Measurements from ENCODE around the gene ZBP1.

Gene ZBP1

GRCh38 chr20:57596358-57596757, 23.9 kb downstream of the ZBP1 start:
- DNase-seq = no peak

DNA sequence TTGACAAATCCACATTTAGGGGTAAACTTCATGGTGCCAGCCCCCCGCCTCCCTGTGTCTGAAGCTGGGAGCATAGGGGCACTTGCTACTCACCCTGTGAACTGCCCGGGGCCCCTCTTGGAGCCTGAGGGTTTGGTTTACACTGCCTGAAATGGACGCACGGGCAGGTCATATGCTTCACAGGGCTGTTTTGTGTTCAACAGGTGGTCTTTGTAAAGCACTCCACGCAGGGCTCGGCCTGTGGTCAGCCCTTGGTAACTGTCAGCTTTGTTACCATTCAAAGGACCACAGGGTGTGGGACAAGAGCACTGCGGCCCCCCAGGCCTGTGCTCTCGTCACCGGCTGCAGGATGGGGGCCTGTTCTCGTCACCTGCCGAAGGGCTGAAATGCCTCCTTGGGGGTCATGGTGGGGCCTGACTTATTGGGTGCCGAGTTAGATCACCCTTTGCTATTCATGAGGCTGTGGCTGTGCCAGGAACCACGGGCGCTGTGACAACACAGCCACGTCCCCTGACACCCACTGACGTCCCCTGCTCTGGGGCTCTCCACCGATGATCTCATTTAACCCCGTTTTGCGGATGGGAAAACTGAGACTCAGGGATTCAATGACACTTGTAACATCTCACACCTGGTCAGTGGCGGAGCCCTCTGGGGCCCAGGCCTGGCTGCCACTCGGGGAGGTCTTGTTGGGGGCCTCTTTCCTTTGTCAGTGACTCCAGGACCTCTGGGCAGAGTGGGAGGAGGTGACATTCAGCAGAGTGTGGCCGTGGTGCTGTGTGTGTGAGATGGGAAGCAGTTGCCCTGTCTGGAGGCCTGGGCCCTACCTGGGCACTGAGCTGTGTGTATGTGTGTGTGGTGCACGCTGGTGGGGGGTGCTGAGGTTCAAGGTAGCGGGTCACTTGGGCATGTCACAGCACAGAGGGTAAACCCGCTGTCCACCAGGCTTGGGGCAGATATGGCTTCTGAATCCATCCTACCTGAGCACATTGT, 24.9 kb downstream of the ZBP1 start:
- DNase-seq = no peak

DNA sequence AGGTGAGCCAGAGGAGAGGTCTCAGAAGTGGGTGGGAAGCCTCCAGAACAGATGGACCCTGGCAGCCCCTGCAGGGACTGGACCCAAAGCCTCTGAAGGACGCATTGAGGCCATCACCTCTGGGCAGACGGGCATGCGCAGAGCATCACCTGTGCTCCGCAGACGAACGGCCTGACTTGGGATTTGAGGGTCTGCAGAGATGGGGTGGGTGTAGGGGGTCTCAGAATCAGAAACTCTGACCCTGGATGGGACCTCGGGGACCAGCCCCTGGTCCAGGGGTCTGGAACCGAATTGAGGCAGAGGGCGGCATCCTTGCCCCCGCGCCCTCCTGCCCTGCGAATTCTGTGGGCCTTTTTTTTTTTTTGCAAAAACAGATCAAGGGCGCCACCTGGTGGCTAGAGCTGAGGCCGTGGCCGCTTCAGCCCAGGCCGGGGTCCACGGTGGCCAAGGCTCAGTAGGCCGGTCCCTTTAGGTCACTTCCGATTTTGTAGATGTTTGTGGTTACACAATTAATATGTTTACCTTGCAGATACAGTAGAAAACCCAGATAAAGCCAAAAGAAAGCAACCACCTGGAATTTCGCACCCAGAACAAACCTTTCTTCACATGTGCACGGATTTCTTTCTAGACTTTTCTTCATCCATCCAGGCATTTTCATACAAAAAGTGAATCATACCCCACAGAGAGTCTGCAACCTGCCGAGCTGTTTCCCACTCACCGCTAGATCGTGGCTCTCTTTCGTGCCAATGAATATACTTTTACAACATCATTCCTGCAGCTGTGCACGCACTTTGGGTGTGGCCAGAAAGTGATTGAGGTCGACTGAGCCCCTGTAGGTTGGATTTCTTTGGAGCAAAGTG, 25.9 kb downstream of the ZBP1 start:
- DNase-seq = peak; percentile 39 to 48

- no peak for DNase-seq
These were observed 26.9 kb downstream of the ZBP1 start for GRCh38 chr20:57593134-57593886.

DNA sequence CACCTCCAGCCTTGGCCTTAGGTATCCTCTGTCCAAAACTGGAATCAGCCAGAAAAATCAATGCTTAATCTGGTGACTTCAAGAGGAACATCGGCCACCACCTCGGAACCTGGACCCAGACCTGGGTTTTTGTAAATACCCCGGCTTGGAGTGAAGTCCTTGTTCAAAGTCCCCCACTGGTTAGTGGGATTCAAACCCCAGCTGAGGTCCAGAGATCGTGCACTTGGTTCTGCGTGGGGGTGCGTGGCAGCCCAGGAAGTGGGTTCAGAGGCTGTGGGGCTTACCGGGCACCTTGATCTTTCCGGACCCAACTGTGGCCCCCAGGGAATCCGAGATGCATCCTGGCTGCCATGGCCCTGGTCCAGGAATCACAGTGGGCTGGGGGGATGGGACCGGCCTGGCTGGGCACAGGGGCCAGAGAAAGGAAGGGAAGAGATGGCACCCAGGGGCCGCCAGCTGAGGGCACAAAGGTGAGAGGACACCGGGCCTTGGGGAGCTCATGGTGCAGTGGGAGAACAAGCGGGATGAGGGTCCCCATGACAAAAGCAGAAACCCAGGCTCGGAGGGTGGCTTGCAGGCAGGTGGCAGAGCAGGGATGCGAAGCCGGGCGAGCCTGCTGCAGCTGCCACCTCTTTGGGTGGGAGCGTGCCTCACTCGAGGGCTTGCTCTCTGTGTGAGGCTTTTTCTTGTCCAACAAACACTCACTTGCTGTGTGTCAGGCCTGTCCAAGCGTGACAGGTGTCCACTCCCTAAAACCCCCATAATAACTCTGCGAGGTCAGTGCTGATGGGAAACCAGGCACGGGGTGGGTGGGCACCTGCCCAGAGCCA, 27.7 kb downstream of the ZBP1 start:
- DNase-seq = no peak

DNA sequence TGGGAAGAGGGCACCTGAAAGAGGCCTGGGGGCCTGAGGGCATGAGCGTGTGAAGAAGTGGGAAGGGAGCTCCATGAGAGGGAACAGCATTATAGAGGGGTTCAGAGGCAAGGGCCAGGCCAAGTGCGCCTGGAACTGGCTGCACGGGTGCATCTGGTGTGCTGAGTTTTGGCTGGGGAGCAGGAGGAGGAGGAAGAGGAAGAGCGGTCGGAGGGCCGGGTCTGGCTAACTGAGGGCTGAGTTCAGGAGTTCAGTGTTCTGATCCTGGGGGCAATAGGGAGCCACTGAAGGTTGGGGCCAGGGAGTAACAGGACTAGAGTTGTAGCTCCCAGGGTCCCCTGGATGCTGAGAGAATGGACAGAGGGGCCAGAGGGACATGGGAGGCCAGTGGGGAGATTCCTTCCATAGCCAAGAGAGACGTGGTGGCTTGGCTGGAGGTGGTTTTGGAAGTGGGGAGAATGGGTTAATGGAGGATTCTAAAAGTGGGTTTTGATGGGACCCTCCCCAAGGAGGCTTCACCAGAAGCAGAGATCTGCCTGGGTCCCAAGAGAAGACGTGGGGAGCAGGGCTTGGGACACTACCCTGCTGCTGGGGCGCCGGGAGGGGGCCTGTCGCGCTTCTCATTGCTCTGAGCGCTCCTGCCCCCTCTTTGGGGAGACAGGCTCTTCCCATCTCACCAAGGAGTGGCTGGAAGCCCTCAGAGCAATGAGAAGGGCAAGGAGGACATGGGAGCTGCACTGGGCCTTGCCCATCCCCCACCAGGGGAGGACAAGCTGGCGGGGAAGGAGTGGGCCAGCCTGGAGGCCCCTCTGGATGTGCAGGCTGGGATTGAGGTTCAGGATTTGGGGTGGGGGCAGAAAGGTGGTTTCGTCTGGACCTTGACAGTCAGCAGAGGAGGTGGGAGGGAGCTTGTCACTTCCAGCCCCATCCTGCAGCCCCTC, 28.7 kb downstream of the ZBP1 start:
- DNase-seq = no peak

DNA sequence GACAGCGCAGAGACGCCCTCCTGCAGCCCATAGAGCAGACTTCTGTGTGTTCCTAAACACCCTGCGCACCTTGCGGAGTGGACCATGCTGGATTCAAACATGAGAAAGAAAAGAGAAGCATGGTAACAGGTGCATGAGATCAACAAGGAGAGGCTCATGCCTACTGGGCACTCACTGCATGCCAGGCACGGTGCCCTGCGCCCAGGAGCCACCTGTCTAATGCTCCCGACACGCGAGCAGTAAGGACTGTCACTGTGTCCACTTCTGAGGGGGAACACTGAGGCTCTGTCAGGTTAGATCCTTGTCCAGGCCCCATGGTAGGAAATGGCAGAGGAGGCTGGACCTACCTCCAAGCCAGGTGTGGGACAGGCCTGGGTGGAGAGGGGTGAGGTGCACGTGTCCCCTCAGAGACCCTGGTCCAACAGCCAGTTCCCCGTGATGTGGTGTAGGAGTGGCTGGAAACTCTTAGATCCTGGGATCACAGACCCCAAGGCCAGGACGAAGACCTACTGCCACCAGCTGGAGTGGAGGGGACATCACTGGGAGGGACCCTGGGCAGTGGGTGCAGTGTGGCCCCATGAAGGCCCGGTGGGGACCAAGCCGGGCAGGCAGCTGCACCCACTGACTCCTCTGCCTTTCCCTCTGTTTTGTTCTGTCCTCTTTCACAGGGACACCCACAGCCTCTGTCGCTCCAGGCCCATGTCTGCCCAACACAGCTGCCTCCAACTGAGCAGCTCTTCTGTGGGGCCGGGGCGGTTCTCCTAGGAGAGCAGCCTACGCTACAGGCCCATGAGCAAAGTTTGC, 29.5 kb downstream of the ZBP1 start:
- no peak for DNase-seq

DNA sequence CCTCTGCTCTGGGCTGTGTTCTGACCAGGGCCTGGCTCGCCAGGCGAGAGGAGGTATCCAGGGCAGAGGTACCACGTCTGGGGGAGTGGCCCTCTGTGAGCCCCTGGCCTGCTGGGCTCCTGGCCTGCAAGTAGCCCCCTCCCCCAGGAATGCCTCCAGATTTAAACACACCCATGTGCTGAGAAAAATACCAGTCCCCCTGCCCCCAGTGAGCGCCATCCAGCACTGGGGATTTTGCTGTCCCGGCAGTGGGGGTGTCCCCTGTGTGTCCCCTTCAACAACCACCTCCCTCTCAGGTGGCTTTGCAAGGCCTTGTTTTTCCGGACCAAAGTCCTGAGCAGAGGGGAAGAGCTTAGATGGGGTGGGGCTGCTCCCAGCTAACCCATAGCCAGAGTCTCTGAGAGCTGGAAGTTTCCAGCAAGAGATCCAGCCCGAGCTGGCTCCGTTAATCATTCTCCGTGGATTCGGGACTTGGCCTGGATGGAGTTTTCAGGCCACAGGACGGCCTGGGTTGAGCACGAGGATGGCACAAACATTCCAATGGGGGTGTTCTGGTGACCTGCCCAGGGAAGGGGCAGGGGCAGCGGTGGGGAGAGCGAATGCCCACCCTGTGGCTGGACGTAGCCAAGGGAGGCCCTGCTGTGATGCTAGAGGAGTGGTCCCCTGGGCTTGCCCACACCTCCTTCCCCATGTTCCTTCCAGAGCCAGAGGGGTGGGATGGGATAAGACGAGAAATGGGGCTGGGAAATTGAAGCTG, 30.3 kb downstream of the ZBP1 start:
- DNase-seq = no peak

GRCh38 chr20:57589123-57589727, 31.0 kb downstream of the ZBP1 start:
- no peak for DNase-seq

DNA sequence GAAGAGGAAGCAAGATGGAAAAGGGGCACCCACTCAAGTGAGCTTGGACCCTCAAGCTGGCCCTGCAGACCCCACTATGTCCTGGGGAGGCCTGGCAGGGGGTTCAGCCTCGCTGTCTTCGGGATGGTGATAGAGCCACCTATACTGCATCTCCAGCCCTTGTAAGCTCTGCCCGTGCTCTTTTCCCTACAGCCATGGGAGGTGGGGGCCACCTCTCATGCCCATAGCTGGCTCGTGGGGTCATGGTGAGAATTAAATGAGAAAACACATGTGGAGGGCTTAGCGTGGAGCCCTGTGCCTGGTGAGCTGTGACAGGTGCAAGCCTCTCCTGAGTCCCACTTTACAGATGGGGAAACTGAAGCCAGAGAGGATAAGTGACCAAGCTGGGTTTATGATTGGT, 31.6 kb downstream of the ZBP1 start:
- no peak for DNase-seq

- DNase-seq = no peak
These were observed 32.2 kb downstream of the ZBP1 start for GRCh38 chr20:57587989-57588377.

- no peak for DNase-seq
These were observed 32.8 kb downstream of the ZBP1 start for GRCh38 chr20:57587278-57587988.

DNA sequence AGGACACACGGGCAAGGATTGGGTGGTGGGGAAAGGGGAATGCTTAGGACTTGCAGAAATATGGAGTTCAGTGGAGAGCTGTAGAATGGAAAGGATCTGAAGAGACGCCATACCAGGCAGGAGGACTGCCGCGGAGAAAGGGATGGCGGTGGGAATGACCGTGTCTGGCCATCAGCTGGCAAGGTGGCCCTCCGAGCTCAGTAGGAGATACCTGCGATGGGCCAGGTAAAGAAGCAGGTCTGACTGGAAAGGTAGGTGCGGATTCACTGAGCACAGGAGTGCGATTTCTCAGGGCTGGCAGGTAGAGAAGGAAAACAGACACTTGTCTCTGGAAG, 33.3 kb downstream of the ZBP1 start:
- DNase-seq = no peak

- DNase-seq = no peak
These were observed 33.8 kb downstream of the ZBP1 start for GRCh38 chr20:57586370-57586793.

DNA sequence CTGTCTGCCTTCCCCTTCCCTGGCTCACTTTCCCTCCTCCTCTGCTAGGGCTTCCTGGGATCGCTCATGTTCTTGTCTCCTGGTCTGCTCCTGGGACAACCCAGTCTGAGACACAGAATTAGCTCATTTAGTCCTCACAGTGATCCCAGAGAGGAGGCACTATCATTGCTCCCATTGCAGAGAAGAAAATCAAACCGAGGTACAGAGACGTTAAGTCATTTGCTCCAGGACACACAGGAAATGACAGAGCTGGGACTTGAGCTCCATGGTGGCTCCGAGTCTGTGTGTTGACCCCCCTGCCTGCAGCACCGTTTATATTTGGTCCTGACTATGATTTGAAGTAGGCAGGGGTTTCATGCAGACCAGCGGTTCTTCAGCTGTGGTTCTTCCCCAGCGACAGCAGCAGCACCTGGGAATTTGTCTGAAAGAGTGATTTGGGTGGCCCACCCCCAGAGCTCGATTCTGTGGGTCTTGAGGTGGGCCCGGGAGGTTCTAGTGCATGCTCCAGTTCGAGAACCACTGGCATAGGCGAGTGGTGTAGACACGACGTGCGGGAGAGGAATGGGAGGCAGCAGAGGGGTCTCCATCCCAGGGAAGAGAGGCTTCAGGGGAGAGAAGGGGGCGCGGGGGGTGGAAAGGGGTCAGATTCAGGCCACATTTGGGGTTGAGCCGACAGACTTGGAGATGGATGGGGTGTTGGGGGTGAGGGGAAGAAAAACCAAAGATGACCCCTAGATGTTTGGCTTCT, 34.6 kb downstream of the ZBP1 start:
- no peak for DNase-seq

GRCh38 chr20:57584768-57585461, 35.3 kb downstream of the ZBP1 start:
- no peak for DNase-seq
